Measurements from ENCODE around the gene LYRM4.

LYRM4 gene

DNA sequence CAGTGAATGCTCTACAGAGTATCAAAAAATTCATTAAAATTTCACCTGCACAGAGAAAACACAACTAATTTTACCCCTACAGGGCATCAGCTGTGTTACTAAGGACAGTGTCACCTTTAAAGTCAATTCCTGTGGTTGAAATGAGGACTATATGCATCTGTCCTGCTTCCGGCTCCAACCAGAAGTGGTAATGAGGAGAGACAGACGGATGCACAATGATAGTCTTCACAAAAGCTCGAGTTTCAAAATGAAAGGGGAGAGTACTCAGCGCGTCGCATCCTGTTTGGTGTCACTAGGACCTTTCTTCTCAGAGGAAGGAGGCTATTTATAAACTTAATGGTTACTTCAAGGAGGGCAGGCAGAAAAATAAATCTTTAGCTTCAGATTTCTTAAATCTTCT, 86.5 kb downstream of the LYRM4 start:
- H3K4me3 ChIP-seq (ENCODE audit: low read length): peak overlapping the region; percentile 23

DNA sequence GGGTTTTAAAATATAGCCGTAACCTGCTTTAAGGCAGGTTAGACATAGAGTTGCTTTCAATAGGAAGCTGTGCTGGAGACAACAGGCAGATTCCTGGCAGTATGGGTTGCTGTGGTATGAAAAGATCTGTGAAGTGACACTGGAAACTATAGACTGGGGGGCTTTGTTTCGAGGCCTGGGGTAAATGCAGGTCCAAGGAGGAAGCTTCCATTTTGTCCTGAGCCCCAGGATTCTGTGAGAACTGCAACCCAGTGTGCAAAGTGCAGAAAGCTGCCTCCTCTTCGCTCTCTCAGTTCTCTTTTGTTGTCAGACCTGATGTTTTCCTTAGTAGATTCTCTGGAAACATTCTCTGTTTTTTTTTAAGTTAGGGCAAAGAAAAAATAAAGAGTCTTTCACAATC, 86.9 kb downstream of the LYRM4 start:
- no peaks in the 10 kb centered on the region for H3K36me3 ChIP-seq (ENCODE audit: control insufficient read depth, insufficient read depth, low read length)
- H3K27me3 ChIP-seq (ENCODE audit: control insufficient read depth, insufficient read depth, low read length): no peaks in the 10 kb centered on the region
- H3K27ac ChIP-seq (ENCODE audit: low read depth, low read length): no peak overlapping the region
- no peak overlapping the region for H3K9ac ChIP-seq (ENCODE audit: low read length)
- no peaks in the 10 kb centered on the region for H3K4me1 ChIP-seq (ENCODE audit: control insufficient read depth, insufficient read depth, low read length)
- H3K4me3 ChIP-seq (ENCODE audit: low read length): no peak overlapping the region

More for the DNA sequence above, 86.5 kb downstream of the LYRM4 start:
- no peak overlapping the region for H3K9ac ChIP-seq (ENCODE audit: low read length)
- no peaks in the 10 kb centered on the region for H3K4me1 ChIP-seq (ENCODE audit: control insufficient read depth, insufficient read depth, low read length)
- no peaks in the 10 kb centered on the region for H3K27me3 ChIP-seq (ENCODE audit: control insufficient read depth, insufficient read depth, low read length)
- H3K36me3 ChIP-seq (ENCODE audit: control insufficient read depth, insufficient read depth, low read length): no peaks in the 10 kb centered on the region
- H3K27ac ChIP-seq (ENCODE audit: low read depth, low read length): no peak overlapping the region

DNA sequence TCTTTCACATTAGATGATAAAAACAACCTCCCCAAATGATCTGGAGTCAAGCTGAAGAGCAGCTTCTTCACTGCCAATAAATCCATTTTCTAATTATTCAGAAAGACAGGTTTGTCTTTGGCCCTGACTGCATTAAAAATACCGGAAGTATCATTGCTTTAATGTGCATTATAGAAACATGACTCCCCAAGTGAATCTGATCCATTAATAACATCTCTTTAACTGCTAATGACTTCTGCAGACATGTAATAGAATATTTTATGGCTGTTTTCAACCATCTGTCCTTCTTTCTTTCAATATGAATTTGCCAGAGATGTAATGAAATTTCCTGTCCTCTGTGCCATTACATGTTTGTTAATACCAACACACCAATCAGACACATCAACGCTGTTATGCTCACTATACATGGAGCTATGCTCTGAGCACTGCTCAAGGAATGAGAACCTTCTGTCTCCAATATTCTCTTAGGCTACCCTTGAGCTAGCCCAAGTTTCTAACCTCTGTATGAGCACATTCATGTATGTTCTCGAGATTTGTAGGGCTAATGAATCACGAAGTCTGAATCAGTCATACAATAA, 87.8 kb downstream of the LYRM4 start:
- H3K4me3 ChIP-seq (ENCODE audit: low read length): no peak overlapping the region
- no peaks in the 10 kb centered on the region for H3K36me3 ChIP-seq (ENCODE audit: control insufficient read depth, insufficient read depth, low read length)
- H3K9ac ChIP-seq (ENCODE audit: low read length): no peak overlapping the region
- H3K4me1 ChIP-seq (ENCODE audit: control insufficient read depth, insufficient read depth, low read length): no peaks in the 10 kb centered on the region
- H3K27me3 ChIP-seq (ENCODE audit: control insufficient read depth, insufficient read depth, low read length): no peaks in the 10 kb centered on the region
- no peak overlapping the region for H3K27ac ChIP-seq (ENCODE audit: low read depth, low read length)

DNA sequence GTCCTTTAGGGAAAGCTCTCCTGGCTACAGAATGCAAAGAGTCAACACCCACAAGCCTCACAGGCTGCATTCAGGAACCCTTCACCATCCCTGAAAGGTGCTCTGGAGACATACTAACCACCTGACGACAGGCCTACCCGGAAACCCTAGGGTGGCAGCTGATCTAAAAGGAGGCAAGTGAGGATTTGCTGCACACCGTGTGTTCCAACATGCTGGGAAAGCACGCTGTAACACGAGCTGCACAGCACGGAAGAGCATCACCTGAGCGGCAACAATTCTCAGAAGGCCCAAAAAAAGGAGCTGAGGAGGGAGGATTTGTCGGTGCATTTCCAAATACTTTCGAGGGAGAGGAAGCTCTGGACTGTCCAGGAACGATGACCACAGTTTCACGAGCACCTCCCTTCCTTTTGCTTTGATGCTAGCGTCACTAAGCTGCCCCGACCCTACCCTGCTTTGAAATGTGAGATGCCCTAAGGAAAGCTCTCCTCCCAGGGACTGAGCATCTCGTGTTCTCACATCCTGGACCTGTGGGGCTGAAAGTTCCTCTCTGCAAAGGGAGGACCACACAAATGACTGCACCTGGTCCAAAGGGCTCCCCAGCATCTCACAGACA, 88.6 kb downstream of the LYRM4 start:
- Histone ChIP-seq H3K9ac (ENCODE audit: low read length) (no peak overlapping the region), H3K4me3 (ENCODE audit: low read length) (no peak overlapping the region), H3K27ac (ENCODE audit: low read depth, low read length) (no peak overlapping the region), H3K36me3 (ENCODE audit: control insufficient read depth, insufficient read depth, low read length) (no peaks in the 10 kb centered on the region), H3K4me1 (ENCODE audit: control insufficient read depth, insufficient read depth, low read length) (no peaks in the 10 kb centered on the region), H3K27me3 (ENCODE audit: control insufficient read depth, insufficient read depth, low read length) (no peaks in the 10 kb centered on the region)

DNA sequence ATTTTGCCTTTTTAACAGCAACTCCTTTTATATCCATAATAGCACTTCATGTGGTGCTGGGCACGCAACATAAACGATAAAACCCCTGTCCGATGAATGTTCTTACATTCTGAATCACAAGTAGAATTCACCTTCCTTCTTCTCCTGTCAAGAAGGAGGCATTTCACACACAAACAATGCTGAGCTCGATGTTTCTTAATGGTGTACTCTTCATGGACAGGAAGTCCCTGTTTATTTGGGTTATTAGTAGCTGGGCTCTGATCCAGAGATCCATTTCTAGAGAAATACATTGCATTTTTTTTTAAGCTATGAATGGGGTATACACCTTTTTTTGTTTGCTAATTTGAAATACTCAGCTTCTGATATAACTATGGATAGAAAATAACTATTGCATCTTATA, 93.2 kb downstream of the LYRM4 start:
- Histone ChIP-seq H3K4me3 (ENCODE audit: low read length) (no peak overlapping the region), H3K27ac (ENCODE audit: low read depth, low read length) (no peak overlapping the region)

DNA sequence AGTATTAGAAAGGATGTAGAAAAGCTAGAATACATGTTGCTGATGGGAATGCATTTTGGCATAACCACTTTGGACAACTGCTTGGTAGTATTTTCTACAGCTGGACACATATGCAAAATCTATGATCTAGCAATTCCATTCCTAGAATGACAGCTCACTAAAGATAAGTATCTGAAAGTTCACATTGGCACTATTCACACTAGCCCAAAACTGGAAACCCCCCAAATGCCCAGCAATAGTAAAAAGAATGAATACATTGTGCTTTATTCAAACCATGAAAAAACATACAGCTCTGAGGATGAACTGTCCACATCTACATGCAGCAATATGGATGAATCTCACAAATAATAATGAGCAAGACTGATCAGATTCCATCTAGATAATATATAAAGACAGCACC, 96.7 kb downstream of the LYRM4 start:
- no peak overlapping the region for H3K4me3 ChIP-seq (ENCODE audit: low read length)
- H3K9ac ChIP-seq (ENCODE audit: low read length): no peak overlapping the region
- H3K27ac ChIP-seq (ENCODE audit: low read depth, low read length): no peak overlapping the region
- H3K36me3 ChIP-seq (ENCODE audit: control insufficient read depth, insufficient read depth, low read length): no peaks in the 10 kb centered on the region
- no peaks in the 10 kb centered on the region for H3K4me1 ChIP-seq (ENCODE audit: control insufficient read depth, insufficient read depth, low read length)
- H3K27me3 ChIP-seq (ENCODE audit: control insufficient read depth, insufficient read depth, low read length): no peaks in the 10 kb centered on the region

More for the DNA sequence above, 93.2 kb downstream of the LYRM4 start:
- Histone ChIP-seq H3K36me3 (ENCODE audit: control insufficient read depth, insufficient read depth, low read length) (no peaks in the 10 kb centered on the region), H3K27me3 (ENCODE audit: control insufficient read depth, insufficient read depth, low read length) (no peaks in the 10 kb centered on the region), H3K4me1 (ENCODE audit: control insufficient read depth, insufficient read depth, low read length) (no peaks in the 10 kb centered on the region), H3K9ac (ENCODE audit: low read length) (no peak overlapping the region)

DNA sequence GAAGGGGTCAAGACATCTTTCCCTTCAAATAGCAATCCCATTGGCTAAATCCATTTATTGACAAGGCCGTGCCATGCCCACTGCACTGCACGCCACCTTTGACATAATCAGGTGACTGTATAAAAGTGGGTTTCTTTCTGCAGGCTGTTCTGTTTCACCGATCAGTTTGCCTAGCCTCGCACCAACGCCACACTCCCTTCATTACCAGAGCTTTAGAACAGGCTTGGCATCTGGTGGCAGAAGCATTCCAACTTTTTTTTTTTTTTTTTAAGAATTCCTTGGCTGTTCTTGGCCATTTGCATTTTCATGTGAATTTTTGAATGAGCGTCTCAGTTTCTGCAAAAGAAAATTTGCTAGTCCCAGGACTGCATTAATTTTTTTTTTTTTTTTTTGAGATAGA, 97.5 kb downstream of the LYRM4 start:
- no peak overlapping the region for H3K27ac ChIP-seq (ENCODE audit: low read depth, low read length)
- no peak overlapping the region for H3K4me3 ChIP-seq (ENCODE audit: low read length)
- no peaks in the 10 kb centered on the region for H3K36me3 ChIP-seq (ENCODE audit: control insufficient read depth, insufficient read depth, low read length)
- no peak overlapping the region for H3K9ac ChIP-seq (ENCODE audit: low read length)
- no peaks in the 10 kb centered on the region for H3K27me3 ChIP-seq (ENCODE audit: control insufficient read depth, insufficient read depth, low read length)
- H3K4me1 ChIP-seq (ENCODE audit: control insufficient read depth, insufficient read depth, low read length): no peaks in the 10 kb centered on the region

DNA sequence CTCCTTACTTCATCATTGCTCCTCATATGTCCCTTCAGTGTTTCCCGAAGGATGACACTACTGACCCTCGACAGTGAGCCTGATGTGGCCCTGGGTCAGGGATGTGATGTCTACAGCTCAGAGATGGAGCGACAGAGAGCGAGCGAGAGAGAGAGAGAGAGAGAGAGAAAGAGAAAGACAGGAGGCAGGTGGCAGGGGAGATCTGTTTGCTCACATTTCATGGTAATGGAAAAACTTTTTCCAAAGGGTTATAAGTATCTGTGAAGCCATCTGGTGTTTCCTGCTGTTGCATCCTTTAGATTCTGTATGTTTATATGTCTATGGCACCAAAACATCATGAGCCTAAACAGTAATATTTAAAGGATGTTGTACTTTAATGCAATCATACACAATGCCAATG, 98.4 kb downstream of the LYRM4 start:
- H3K4me3 ChIP-seq (ENCODE audit: low read length): no peak overlapping the region
- H3K9ac ChIP-seq (ENCODE audit: low read length): no peak overlapping the region
- no peaks in the 10 kb centered on the region for H3K36me3 ChIP-seq (ENCODE audit: control insufficient read depth, insufficient read depth, low read length)

DNA sequence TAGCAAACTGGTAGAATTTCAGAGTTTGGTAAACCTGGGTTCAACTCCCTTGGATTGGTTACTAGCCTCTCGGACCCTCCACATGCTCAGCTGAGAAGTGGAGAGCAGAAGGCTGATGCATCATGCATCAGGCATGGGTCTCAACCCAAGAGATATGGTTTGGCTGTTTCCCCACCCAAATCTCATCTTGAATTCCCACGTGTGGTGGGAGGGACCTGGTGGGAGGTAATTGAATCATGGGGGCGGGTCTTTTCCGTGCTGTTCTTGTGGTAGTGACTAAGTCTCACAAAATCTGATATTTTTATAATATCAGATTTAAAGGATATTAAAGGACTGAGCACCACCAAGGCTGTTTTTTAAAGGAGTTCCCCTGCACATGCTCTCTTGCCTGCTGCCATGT, 100.5 kb downstream of the LYRM4 start:
- no peak overlapping the region for H3K27ac ChIP-seq (ENCODE audit: low read depth, low read length)
- no peaks in the 10 kb centered on the region for H3K36me3 ChIP-seq (ENCODE audit: control insufficient read depth, insufficient read depth, low read length)
- H3K4me3 ChIP-seq (ENCODE audit: low read length): no peak overlapping the region
- H3K4me1 ChIP-seq (ENCODE audit: control insufficient read depth, insufficient read depth, low read length): no peaks in the 10 kb centered on the region
- no peak overlapping the region for H3K9ac ChIP-seq (ENCODE audit: low read length)
- no peaks in the 10 kb centered on the region for H3K27me3 ChIP-seq (ENCODE audit: control insufficient read depth, insufficient read depth, low read length)

More for the DNA sequence above, 98.4 kb downstream of the LYRM4 start:
- Histone ChIP-seq H3K27ac (ENCODE audit: low read depth, low read length) (no peak overlapping the region), H3K4me1 (ENCODE audit: control insufficient read depth, insufficient read depth, low read length) (no peaks in the 10 kb centered on the region), H3K27me3 (ENCODE audit: control insufficient read depth, insufficient read depth, low read length) (no peaks in the 10 kb centered on the region)

DNA sequence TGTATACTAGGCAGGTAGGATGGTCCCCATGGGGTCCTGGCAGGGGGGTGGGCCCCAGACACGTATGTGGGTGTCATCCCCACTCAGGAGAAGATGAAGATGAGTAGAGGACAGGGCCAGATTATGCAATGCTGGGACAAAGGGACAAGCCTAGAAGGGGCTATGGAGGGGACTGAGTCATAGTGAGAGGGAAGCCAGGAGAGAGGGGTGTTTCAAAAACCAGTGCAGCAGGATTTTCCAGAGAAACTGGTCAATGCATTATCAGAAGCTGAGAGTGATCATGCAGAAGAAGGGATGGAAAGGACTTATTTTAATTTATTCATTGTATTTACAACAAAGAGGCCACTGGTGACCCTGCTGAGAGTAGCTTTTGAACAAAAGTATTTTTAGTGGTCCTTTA, 101.6 kb downstream of the LYRM4 start:
- Histone ChIP-seq H3K27me3 (ENCODE audit: control insufficient read depth, insufficient read depth, low read length) (no peaks in the 10 kb centered on the region), H3K27ac (ENCODE audit: low read depth, low read length) (no peak overlapping the region), H3K4me1 (ENCODE audit: control insufficient read depth, insufficient read depth, low read length) (no peaks in the 10 kb centered on the region), H3K36me3 (ENCODE audit: control insufficient read depth, insufficient read depth, low read length) (no peaks in the 10 kb centered on the region), H3K4me3 (ENCODE audit: low read length) (no peak overlapping the region), H3K9ac (ENCODE audit: low read length) (no peak overlapping the region)

DNA sequence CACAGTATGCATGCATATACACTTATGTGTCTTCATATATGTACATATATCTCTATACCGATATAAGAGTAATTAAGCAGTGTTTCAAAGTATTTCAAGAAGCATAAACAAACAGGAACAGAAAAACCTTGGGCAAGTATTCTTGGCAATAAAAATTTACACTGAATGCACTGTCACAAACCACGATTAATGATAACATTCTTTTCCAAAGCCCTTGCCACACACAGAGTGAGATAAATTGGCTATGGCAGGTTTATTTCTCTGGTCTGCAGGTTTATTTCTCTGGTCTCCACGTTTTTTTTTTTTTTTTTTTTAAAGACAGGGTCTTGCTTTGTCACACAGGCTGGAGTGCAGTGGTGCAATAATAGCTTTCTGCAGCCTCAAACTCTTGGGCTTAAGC, 102.6 kb downstream of the LYRM4 start:
- H3K4me3 ChIP-seq (ENCODE audit: low read length): no peak overlapping the region
- H3K27ac ChIP-seq (ENCODE audit: low read depth, low read length): no peak overlapping the region
- H3K4me1 ChIP-seq (ENCODE audit: control insufficient read depth, insufficient read depth, low read length): no peaks in the 10 kb centered on the region
- H3K27me3 ChIP-seq (ENCODE audit: control insufficient read depth, insufficient read depth, low read length): no peaks in the 10 kb centered on the region
- H3K36me3 ChIP-seq (ENCODE audit: control insufficient read depth, insufficient read depth, low read length): no peaks in the 10 kb centered on the region
- no peak overlapping the region for H3K9ac ChIP-seq (ENCODE audit: low read length)

DNA sequence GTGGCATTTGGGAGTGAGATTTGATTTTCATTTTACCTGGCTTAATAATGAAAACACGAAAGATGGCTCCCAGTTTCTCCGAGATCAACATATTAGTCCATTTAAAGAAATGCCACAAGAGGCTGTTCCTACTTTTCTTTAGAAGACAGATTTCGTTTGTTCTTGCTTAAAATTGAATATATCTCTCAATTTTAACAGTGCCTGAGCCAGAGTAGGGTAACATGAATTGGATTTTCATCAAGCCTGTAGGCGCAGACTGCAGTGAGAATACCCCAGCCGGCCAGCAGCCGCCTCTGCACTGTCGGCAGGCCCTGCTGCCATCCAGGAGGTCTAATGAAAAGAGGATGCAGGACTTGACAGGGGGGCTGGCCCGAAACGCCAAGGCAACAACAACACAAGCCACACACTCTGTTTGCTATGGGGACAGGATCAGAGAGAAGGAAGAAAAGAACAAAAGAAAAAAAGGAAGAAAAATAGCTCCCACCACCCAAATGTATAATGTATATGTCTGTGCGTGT, 103.1 kb downstream of the LYRM4 start:
- no peak overlapping the region for H3K27ac ChIP-seq (ENCODE audit: low read depth, low read length)
- H3K36me3 ChIP-seq (ENCODE audit: control insufficient read depth, insufficient read depth, low read length): no peaks in the 10 kb centered on the region
- no peak overlapping the region for H3K9ac ChIP-seq (ENCODE audit: low read length)
- H3K4me3 ChIP-seq (ENCODE audit: low read length): no peak overlapping the region
- H3K27me3 ChIP-seq (ENCODE audit: control insufficient read depth, insufficient read depth, low read length): no peaks in the 10 kb centered on the region
- H3K4me1 ChIP-seq (ENCODE audit: control insufficient read depth, insufficient read depth, low read length): no peaks in the 10 kb centered on the region

DNA sequence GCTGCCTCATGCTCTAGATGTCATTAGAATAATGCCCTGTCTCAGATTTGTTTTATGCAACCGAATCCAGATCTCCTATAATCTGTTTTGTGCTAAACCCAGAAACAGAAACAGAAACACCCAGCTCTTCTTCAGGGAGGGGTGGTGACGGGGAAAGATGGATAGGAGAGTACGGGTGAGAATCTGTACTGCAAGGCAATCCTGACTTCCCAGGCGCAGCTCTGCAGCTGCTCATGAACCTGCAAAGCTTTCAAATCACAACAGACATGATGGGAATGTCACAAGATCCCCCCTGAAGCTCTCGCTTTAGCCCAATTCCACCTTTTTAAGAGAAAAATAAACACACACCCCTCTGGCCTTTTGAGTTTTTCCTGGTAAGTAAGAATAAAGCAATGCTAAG, 104.1 kb downstream of the LYRM4 start:
- Histone ChIP-seq H3K9ac (ENCODE audit: low read length) (no peak overlapping the region), H3K27me3 (ENCODE audit: control insufficient read depth, insufficient read depth, low read length) (no peaks in the 10 kb centered on the region), H3K4me3 (ENCODE audit: low read length) (no peak overlapping the region), H3K4me1 (ENCODE audit: control insufficient read depth, insufficient read depth, low read length) (no peaks in the 10 kb centered on the region), H3K36me3 (ENCODE audit: control insufficient read depth, insufficient read depth, low read length) (no peaks in the 10 kb centered on the region), H3K27ac (ENCODE audit: low read depth, low read length) (no peak overlapping the region)

Data from rectal smooth muscle tissue (tissue), 1 donor.